Kidney (tissue), 14 donors: ENCODE measurements around the gene MACROD2. TPM values are rescaled to one million over a fixed set of nuclear protein-coding genes. Genes with fewer than 3 reads are reported as not detected.

ENCODE experiments used
- DNase-seq, 5 donors: peaks; one replicate each; pipeline ENCODE4 v3.0.0-alpha.2; 2013 to 2020
- FAIRE-seq: peaks from 2 replicates; lab custom pipeline; 2012; peaks lifted over from hg19 to GRCh38; lab: Jason Lieb, UNC
- H3K27ac ChIP-seq, 2 donors: one replicate each; pipeline ENCODE4 v1.7.0; 2013; ENCODE audit warnings: low read depth in 2 of 2, low read length in 2 of 2, inconsistent platforms in 1 of 2
- H3K27me3 ChIP-seq: one replicate; pipeline ENCODE4 v1.7.1; 2013; ENCODE audit warnings: low read length, inconsistent platforms; ENCODE audit not compliant: control insufficient read depth, insufficient read depth
- H3K36me3 ChIP-seq, 3 donors: one replicate each; pipeline versions ENCODE4 v1.7.0 to v1.7.1; 2013; ENCODE audit warnings: low read length in 3 of 3, control low read depth in 1 of 3, inconsistent platforms in 1 of 3; ENCODE audit not compliant: insufficient read depth in 3 of 3, control insufficient read depth in 2 of 3
- H3K4me1 ChIP-seq, 3 donors: one replicate each; pipeline versions ENCODE4 v1.7.0 to v1.7.1; 2013; ENCODE audit warnings: low read length in 3 of 3, inconsistent platforms in 1 of 3, low read depth in 1 of 3; ENCODE audit not compliant: control insufficient read depth in 2 of 3, insufficient read depth in 2 of 3
- H3K4me3 ChIP-seq, 3 donors: one replicate each; pipeline versions ENCODE4 v1.7.0 to v1.8.1; 2013; ENCODE audit warnings: low read length in 3 of 3, control low read depth in 1 of 3, inconsistent platforms in 1 of 3
- H3K9ac ChIP-seq, 3 donors: one replicate each; pipeline versions ENCODE4 v1.7.0 to v1.7.1; 2013; ENCODE audit warnings: low read length in 3 of 3, control low read depth in 1 of 3, inconsistent platforms in 1 of 3
- H3K9me3 ChIP-seq, 3 donors: one replicate each; pipeline versions ENCODE4 v1.7.0 to v1.7.1; 2013; ENCODE audit warnings: low read length in 3 of 3, control low read depth in 1 of 3, inconsistent platforms in 1 of 3; ENCODE audit not compliant: control insufficient read depth in 2 of 3, insufficient read depth in 1 of 3
- intact Hi-C: fragments of 100-400 bp; cut with DNase I; formaldehyde crosslinking; loops from one replicate; pipeline ENCODE4 v1.11.1; 2022
- polyA plus RNA-seq: library from polyadenylated mRNA; stranded (reverse); fragments of 350-450 nt; fragmentation: Illumina TruSeq; extraction: RNeasy Lipid Tissue Mini Kit (QIAGEN cat#74804); gene quantifications from one replicate; pipeline ENCODE4 v1.2.3, GENCODE V29; 2014; ENCODE audit warnings: low read depth, low replicate concordance; ENCODE audit not compliant: insufficient read depth
- total RNA-seq: library from RNA; stranded (reverse); fragmentation: NEBNext Ultra II Directional; extraction: Animal tissue kit (Norgen Biotek cat#: 25700); gene quantifications from one replicate; pipeline ENCODE4 v1.2.1, GENCODE V29; 2021
- TF ChIP-seq, protein P1 (sequence below): IDR thresholded peaks from 3 replicates; pipeline ENCODE4 v1.5.1; 2012; ENCODE audit warnings: mild to moderate bottlenecking, moderate library complexity, borderline replicate concordance; ENCODE audit not compliant: insufficient read depth; ENCODE audit errors: extremely low read depth
- donor health status: control.
- donor health status: control.
- donor health status: control.
- donor health status: control.
- donor health status: control.
- donor health status: DM: yes; HTN: yes; CAD: no.
- donor health status: Normal renal cell carcinoma (clear cell type).

The MACROD2 gene
- total and polyA plus RNA-seq, 2 donors from 2014 or later, result 3.0 to 10.0 TPM

- H3K4me1 ChIP-seq, result no peaks in the 10 kb centered on the region
- FAIRE-seq (no peak), DNase-seq (no peak)
- H3K9me3 ChIP-seq, result no peaks in the 10 kb centered on the region
- no peak overlapping the region for H3K27ac ChIP-seq
- no peak overlapping the region for H3K9ac ChIP-seq
- H3K27me3 ChIP-seq, result no peaks in the 10 kb centered on the region
- intact Hi-C loops, result no loop called here
- H3K4me3 ChIP-seq, result no peak overlapping the region
- H3K36me3 ChIP-seq, result no peaks in the 10 kb centered on the region
- TF ChIP-seq, protein P1, sequence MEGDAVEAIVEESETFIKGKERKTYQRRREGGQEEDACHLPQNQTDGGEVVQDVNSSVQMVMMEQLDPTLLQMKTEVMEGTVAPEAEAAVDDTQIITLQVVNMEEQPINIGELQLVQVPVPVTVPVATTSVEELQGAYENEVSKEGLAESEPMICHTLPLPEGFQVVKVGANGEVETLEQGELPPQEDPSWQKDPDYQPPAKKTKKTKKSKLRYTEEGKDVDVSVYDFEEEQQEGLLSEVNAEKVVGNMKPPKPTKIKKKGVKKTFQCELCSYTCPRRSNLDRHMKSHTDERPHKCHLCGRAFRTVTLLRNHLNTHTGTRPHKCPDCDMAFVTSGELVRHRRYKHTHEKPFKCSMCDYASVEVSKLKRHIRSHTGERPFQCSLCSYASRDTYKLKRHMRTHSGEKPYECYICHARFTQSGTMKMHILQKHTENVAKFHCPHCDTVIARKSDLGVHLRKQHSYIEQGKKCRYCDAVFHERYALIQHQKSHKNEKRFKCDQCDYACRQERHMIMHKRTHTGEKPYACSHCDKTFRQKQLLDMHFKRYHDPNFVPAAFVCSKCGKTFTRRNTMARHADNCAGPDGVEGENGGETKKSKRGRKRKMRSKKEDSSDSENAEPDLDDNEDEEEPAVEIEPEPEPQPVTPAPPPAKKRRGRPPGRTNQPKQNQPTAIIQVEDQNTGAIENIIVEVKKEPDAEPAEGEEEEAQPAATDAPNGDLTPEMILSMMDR, result no peak
Observed at GRCh38 chr20:15643713-15644112, 1648.4 kb downstream of the MACROD2 start.

DNA sequence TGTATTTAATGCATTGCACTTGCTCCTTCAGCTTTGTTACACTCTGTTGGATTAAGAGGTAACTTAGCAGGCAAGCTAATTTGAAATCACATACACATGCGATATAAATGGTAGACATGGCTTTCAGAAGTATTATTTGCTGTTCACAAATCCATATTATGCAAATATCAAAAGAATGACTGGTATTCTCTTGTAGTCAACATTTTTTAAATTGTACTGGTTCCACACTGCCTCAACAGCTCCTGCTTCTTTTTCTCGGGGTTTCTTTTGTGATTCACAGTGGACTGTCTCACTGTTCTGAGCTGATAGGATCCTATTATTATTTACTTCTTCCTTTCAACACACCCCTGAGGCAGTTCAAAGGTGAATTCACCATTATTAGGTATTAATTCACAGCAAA, 1650.5 kb downstream of the MACROD2 start:
- H3K27me3 ChIP-seq, result no peaks in the 10 kb centered on the region
- no peaks in the 10 kb centered on the region for H3K9me3 ChIP-seq
- intact Hi-C loops, result no loop called here
- no peak overlapping the region for H3K4me3 ChIP-seq
- DNase-seq (no peak), FAIRE-seq (no peak)
- H3K27ac ChIP-seq, result no peak overlapping the region
- no peaks in the 10 kb centered on the region for H3K36me3 ChIP-seq
- H3K4me1 ChIP-seq, result no peaks in the 10 kb centered on the region
- TF ChIP-seq, protein P1, result no peak
- no peak overlapping the region for H3K9ac ChIP-seq

DNA sequence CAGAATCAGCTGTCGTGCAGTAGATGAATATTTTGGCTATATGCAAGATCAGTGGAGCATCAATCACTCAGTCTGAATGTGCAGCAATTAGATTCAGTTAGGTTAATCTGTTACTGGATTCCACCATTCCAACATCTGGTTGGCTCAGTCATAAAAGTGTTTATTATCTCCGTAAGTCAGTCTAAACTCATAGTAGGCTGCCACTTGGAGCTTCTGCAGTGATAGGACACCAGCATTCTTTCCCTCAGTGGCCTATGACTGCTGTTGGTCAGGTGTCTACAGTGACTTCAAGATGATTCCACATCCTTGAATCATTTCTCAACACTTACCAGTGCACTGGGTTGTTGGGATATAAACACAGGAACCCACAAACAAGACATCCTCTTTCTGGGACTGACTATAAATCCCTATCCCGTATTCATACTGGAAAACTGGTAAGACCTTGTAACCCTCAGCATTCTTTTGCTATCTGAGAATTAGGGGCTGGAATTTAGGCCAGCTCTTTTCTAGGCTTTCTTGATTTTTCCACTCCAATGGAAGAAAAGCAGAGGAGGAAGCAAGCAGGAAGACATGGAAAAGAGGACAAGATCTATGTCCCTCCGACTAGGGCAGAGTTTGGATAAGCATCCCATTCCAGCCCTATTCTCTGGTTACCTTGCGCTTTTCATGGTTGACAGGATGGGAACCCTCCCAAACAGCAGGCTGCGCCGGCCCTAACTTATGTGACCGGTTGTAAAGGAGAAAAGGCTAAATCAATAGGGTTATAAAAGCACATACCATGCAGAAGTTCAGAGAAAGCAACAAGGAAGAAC, 1658.3 kb downstream of the MACROD2 start:
- no peaks in the 10 kb centered on the region for H3K9me3 ChIP-seq
- DNase-seq (peak in 1 of 5 donors; percentile 43), FAIRE-seq (no peak)
- intact Hi-C loops, result no loop called here
- no peak overlapping the region for H3K4me3 ChIP-seq
- H3K27me3 ChIP-seq, result no peaks in the 10 kb centered on the region
- no peak overlapping the region for H3K9ac ChIP-seq
- H3K4me1 ChIP-seq, result no peaks in the 10 kb centered on the region
- TF ChIP-seq, protein P1, result no peak
- H3K36me3 ChIP-seq, result no peaks in the 10 kb centered on the region
- no peak overlapping the region for H3K27ac ChIP-seq
